ENCODE results near the gene ZNF222. TPM values are rescaled to one million over a fixed set of nuclear protein-coding genes. Genes with fewer than 3 reads are reported as not detected.
A peak's percentile ranks its signal among the peaks of the same experiment; 100 is the strongest.

The ZNF222 gene
- total RNA-seq, 1 donor from 2014 or later = 6.0 TPM

- peaks cover 24% of the 10 kb centered on the region for H3K4me1 Mint-ChIP-seq
- peaks cover 43% of the 10 kb centered on the region for H3K36me3 Mint-ChIP-seq (ENCODE audit: low read depth)
- H3K27ac Mint-ChIP-seq = no peak overlapping the region
- DNase-seq (no peak), ATAC-seq (ENCODE audit: low read depth) (no peak)
- ChIA-PET CTCF (no interaction called here), POLR2A (no interaction called here)
- peaks cover 1% of the 10 kb centered on the region for H3K27me3 Mint-ChIP-seq
- H3K4me3 Mint-ChIP-seq = no peak overlapping the region
- H3K9me3 Mint-ChIP-seq = peaks cover 41% of the 10 kb centered on the region
- TF ChIP-seq CTCF (IDR thresholded peaks at IDR 0.05) = no peak
- intact Hi-C loops (cut with micrococcal nuclease) = no loop called here
Observed at GRCh38 chr19:44069415-44069814, 44.2 kb downstream of the ZNF222 start.

- ATAC-seq (ENCODE audit: low read depth) (peak; percentile 100), DNase-seq (peak; percentile 67)
- Mint-ChIP-seq H3K27ac (peak within 1 kb of the TSS; percentile 80), H3K4me1 (peaks cover 26% of the 10 kb centered on the region), H3K9me3 (peaks cover 25% of the 10 kb centered on the region), H3K27me3 (peaks cover 1% of the 10 kb centered on the region), H3K36me3 (ENCODE audit: low read depth) (peaks cover 31% of the 10 kb centered on the region), H3K4me3 (peak within 1 kb of the TSS; percentile 94)
- CTCF ChIA-PET = interaction anchor here (1.0 kb wide), 1 partner anchor 23 kb away, joined by 4 read pairs; no protein-coding TSS in a partner anchor
- intact Hi-C loops (cut with micrococcal nuclease) = loop anchor here (1.0 to 2.0 kb wide), 7 partner anchors 21 to 137 kb away; partner anchors contain the start of genes ZNF222, ZNF224, ZNF225 and ZNF226
- POLR2A ChIA-PET = interaction anchor here (0.6 to 1.4 kb wide), 5 partner anchors 20 to 137 kb away, joined by 3 to 6 read pairs (median 3); partner anchors contain the start of genes ZNF224, ZNF230 and ZNF45
- TF ChIP-seq CTCF (IDR thresholded peaks at IDR 0.05) = no peak
Observed at GRCh38 chr19:44071824-44072542, 46.8 kb downstream of the ZNF222 start, which contains the start of gene ZNF284. Gene ZNF284, plus strand, starts transcription at chr19:44072159. Its CDS starts 4,231 bp downstream, at chr19:44076390.

DNA sequence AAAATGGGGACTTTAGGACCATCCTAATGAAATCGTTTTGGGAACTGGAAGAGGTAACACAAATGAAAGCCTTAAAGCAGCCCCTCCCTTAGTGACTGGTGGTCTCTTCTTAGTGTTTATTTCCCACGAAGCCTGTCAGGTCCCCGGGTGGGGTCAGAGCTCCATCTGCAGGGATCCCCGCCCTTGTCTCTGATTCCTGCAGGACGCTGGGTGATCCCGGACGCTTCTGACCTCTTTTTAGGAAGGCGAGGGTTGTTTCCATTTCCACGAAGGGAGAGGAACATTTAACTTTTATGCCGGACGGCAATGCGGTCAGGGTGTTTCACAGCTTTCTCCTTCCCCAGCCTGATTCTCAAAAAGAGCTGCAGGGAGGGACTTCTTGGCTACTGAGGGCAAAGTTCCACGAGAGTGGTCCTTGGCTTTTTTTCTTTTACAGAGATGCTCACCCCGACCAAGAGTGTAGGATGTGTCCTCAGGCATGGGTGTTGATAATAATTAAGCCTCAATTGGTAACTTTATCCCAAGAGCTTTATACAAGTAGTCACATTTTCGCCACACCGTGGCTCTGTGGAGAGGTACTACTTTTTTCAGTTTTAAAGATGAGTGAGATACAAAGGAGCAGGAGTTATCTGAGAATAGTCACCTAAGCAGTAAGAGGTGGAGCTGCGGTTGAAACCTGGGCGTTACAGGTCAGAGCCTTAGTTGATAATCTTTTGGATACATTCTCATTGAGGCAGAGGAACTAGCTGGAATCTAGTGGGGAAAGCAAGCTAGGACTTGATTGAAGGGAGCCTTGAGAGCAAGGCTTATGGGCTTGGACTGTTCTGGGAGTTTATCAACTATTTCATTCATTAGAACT lies 47.6 kb downstream of the ZNF222 start:
- no peak for TF ChIP-seq CTCF (IDR thresholded peaks at IDR 0.05)
- peak; percentile 5 for ATAC-seq (ENCODE audit: low read depth)
- Mint-ChIP-seq H3K27me3 (peaks cover 1% of the 10 kb centered on the region), H3K9me3 (peaks cover 22% of the 10 kb centered on the region), H3K4me3 (peak overlapping the region; percentile 94), H3K27ac (no peak overlapping the region), H3K36me3 (ENCODE audit: low read depth) (peaks cover 32% of the 10 kb centered on the region), H3K4me1 (peaks cover 26% of the 10 kb centered on the region)
- ChIA-PET CTCF (interaction anchor here (1.0 kb wide), 1 partner anchor 22 kb away, joined by 4 read pairs; no protein-coding TSS in a partner anchor), POLR2A (interaction anchor here (0.6 to 1.4 kb wide), 4 partner anchors 22 to 138 kb away, joined by 3 to 6 read pairs (median 4); partner anchors contain the start of genes ZNF224, ZNF230 and ZNF45)
- no peak for DNase-seq
- intact Hi-C loops (cut with micrococcal nuclease) = loop anchor here (1.0 to 2.0 kb wide), 7 partner anchors 21 to 137 kb away; partner anchors contain the start of genes ZNF222, ZNF224, ZNF225 and ZNF226

DNA sequence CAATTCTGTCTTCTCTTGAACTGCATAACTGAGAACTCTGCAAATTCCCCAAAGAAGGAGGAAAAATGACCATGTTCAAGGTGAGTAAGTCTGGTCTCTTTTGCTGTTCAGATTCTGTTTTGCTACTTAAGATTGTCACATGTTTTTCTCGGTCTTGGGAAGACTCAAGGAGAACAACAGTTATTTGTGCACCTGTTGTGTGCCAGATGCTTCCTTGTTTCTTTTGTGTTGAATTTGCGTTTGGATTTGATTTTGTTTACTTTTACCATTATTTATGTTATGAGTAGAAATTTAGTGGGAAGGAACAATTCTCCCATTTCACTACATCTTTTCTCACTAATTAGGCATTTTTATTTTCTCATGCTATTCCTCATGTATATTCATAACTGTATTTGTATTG lies 51.1 kb downstream of the ZNF222 start:
- POLR2A ChIA-PET = no interaction called here
- ATAC-seq (ENCODE audit: low read depth) (no peak), DNase-seq (no peak)
- intact Hi-C loops (cut with micrococcal nuclease) = no loop called here
- CTCF ChIA-PET = no interaction called here
- Mint-ChIP-seq H3K36me3 (ENCODE audit: low read depth) (peaks cover 33% of the 10 kb centered on the region), H3K27ac (no peak overlapping the region), H3K27me3 (no peaks in the 10 kb centered on the region), H3K4me3 (no peak overlapping the region), H3K4me1 (peaks cover 21% of the 10 kb centered on the region), H3K9me3 (peaks cover 6% of the 10 kb centered on the region)
- TF ChIP-seq CTCF (IDR thresholded peaks at IDR 0.05) = no peak

Other genes with a start within 250 kb of the ZNF222 start
- gene KCNN4, start 244.4 kb upstream of the ZNF222 start, total RNA-seq = 137 and 154 TPM in 2 replicates
- gene LYPD5, start 222.9 kb upstream of the ZNF222 start, total RNA-seq = 0.44 TPM in 1 of 2 replicates, not detected in the other
- 10.4 and 13.0 TPM in 2 replicates for gene ZNF283, start 198.1 kb upstream of the ZNF222 start, total RNA-seq
- gene ZNF404, start 141.4 kb upstream of the ZNF222 start, total RNA-seq = 1.7 and 1.9 TPM in 2 replicates
- 17.2 and 19.1 TPM in 2 replicates for gene ZNF45, start 90.1 kb upstream of the ZNF222 start, total RNA-seq
- gene ZNF221, start 74.2 kb upstream of the ZNF222 start, total RNA-seq = 2.6 TPM in 2 replicates
- gene ZNF155, start 41.2 kb upstream of the ZNF222 start, total RNA-seq = 7.0 and 9.4 TPM in 2 replicates
- gene ZNF230, start 22.4 kb upstream of the ZNF222 start, total RNA-seq = 12.1 and 15.0 TPM in 2 replicates
- gene ZNF223, start 26.7 kb downstream of the ZNF222 start, total RNA-seq = 3.6 and 4.5 TPM in 2 replicates
- gene ZNF284, start 46.8 kb downstream of the ZNF222 start, total RNA-seq = 2.1 and 2.3 TPM in 2 replicates
- gene ZNF224, start 69.0 kb downstream of the ZNF222 start, total RNA-seq = 49.2 and 53.3 TPM in 2 replicates
- gene ZNF225, start 88.0 kb downstream of the ZNF222 start, total RNA-seq = 7.9 and 9.2 TPM in 2 replicates
- 14.8 and 18.8 TPM in 2 replicates for gene ZNF234, start 116.2 kb downstream of the ZNF222 start, total RNA-seq
- gene ZNF226, start 139.7 kb downstream of the ZNF222 start, total RNA-seq = 37.7 and 38.3 TPM in 2 replicates
- 33.1 and 36.9 TPM in 2 replicates for gene ZNF227, start 187.2 kb downstream of the ZNF222 start, total RNA-seq
- 0.18 and 0.81 TPM in 2 replicates for gene ZNF233, start 234.5 kb downstream of the ZNF222 start, total RNA-seq

All from activated B cell treated with CpG ODN at 0.5 μM for 24 hours (primary cell).